Measurements from ENCODE around the gene CALD1.

Gene CALD1

GRCh38 chr7:134899729-134900128, 120.3 kb downstream of the CALD1 start:
- no peak for DNase-seq (ENCODE audit: low read depth)
- H3K4me3 ChIP-seq (ENCODE audit: low read depth, low read length): no peak overlapping the region
- TF ChIP-seq, protein P1, sequence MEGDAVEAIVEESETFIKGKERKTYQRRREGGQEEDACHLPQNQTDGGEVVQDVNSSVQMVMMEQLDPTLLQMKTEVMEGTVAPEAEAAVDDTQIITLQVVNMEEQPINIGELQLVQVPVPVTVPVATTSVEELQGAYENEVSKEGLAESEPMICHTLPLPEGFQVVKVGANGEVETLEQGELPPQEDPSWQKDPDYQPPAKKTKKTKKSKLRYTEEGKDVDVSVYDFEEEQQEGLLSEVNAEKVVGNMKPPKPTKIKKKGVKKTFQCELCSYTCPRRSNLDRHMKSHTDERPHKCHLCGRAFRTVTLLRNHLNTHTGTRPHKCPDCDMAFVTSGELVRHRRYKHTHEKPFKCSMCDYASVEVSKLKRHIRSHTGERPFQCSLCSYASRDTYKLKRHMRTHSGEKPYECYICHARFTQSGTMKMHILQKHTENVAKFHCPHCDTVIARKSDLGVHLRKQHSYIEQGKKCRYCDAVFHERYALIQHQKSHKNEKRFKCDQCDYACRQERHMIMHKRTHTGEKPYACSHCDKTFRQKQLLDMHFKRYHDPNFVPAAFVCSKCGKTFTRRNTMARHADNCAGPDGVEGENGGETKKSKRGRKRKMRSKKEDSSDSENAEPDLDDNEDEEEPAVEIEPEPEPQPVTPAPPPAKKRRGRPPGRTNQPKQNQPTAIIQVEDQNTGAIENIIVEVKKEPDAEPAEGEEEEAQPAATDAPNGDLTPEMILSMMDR (IDR thresholded peaks at IDR 0.05; ENCODE audit: low read depth, low read length, missing control alignments): no peak
- in situ Hi-C loops (cut with HindIII; ENCODE audit: low sequenced_read_pairs): no loop called here

DNA sequence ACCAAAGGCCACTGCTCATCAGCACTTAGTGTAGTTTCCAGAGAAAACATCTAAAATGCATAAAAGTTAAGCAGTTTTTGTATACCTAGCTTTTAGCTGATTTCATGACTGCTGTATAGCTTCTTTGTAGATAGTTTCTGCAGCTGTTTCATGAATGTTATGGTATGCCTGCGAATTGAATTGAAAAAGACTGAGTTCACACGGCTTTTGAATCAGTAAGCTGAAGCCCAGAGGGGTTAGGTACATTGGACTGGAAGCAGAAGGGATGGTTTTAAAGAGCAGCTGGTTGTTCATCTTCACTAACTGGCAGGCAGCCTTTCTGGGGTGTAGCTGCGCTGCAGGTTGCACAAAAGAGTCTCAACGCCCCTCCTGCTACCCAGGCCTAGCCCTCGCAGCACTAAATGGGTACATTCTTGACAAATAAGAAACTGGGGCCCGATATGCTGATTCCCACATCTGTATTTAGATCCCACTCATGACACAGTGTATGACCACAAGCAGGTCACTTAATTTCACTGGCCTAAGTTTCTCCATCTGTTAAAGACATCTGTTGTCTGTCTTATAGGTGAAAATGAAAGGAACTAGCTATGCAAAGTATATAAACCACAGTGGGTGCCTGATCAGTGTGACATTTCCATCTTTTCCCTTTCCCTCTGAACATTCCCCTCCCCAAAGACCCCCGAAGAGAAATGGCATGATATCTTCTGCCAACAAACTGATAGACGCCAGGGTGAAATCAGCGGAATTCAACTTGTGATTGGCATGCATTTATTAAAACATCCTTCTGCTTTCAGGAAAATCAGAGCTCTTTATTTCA, 120.9 kb downstream of the CALD1 start:
- TF ChIP-seq, protein P1 (IDR thresholded peaks at IDR 0.05; ENCODE audit: low read depth, low read length, missing control alignments): no peak
- no peak for DNase-seq (ENCODE audit: low read depth)
- no peak overlapping the region for H3K4me3 ChIP-seq (ENCODE audit: low read depth, low read length)
- in situ Hi-C loops (cut with HindIII; ENCODE audit: low sequenced_read_pairs): no loop called here

DNA sequence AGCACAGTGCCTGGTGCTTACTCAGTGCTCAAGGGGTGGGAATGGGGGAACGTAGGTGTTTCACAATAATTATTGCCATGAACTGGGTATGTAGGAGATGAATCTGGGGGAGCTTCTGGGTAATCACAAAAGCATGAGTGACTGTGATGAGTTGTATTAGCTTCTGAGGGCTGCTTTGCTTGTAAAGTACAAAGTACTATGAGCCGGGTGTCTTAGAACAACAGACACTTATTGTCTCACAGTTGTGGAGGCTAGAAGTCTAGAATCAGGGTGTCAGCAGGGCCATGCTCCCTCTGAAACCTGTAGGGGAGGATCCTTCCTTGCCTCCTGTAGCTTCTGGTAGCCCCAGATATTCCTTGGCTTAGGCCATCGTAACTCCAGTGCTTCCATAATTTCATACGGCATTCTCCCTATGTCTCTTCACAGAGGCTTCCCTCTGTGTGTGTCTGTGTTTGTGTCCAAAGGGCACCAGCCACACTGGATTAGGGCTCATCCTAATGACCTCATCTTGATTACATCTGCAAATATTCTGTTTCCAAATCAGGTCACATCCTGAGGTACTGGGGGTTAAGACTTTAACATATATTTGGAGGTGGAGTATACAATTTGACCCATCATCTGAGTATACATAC, 122.1 kb downstream of the CALD1 start:
- no peak overlapping the region for H3K4me3 ChIP-seq (ENCODE audit: low read depth, low read length)
- no peak for DNase-seq (ENCODE audit: low read depth)
- in situ Hi-C loops (cut with HindIII; ENCODE audit: low sequenced_read_pairs): no loop called here
- TF ChIP-seq, protein P1 (IDR thresholded peaks at IDR 0.05; ENCODE audit: low read depth, low read length, missing control alignments): no peak

GRCh38 chr7:134902058-134902457, 122.6 kb downstream of the CALD1 start:
- no peak for DNase-seq (ENCODE audit: low read depth)
- TF ChIP-seq, protein P1 (IDR thresholded peaks at IDR 0.05; ENCODE audit: low read depth, low read length, missing control alignments): no peak
- in situ Hi-C loops (cut with HindIII; ENCODE audit: low sequenced_read_pairs): no loop called here
- H3K4me3 ChIP-seq (ENCODE audit: low read depth, low read length): no peak overlapping the region

DNA sequence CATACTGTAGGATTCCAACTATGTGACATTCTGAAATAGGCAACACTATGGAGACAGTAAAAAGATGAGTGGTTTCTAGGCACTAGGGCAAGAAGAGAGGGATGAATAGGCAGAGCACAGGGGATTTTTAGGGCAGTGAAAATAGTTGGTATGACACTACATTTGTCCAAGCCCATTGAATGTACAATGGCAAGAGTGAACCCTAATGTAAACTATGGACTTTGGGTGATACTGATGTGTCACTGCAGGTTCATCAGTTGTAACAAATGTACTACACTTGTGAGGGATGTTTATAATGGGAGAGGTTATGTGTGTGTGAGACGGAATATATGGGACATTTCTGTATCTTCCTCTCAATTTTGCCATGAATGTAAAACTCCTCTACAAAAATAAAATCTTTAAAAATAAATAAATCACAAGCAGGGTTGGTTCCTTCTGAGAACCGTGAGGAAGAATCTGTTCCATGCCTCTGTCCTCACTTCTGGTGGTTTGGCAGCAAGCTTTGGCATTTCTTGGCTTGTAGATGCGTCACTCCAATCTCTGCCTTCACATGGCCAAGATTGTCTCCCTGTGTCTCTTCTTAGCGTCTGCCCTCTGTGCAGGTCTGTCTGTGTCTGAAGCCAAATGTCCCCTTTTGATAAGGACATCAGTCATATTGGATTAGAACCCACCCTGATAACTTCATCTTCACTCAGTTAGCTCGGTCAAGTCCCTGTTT, 123.8 kb downstream of the CALD1 start:
- no peak overlapping the region for H3K4me3 ChIP-seq (ENCODE audit: low read depth, low read length)
- TF ChIP-seq, protein P1 (IDR thresholded peaks at IDR 0.05; ENCODE audit: low read depth, low read length, missing control alignments): no peak
- in situ Hi-C loops (cut with HindIII; ENCODE audit: low sequenced_read_pairs): no loop called here
- no peak for DNase-seq (ENCODE audit: low read depth)

DNA sequence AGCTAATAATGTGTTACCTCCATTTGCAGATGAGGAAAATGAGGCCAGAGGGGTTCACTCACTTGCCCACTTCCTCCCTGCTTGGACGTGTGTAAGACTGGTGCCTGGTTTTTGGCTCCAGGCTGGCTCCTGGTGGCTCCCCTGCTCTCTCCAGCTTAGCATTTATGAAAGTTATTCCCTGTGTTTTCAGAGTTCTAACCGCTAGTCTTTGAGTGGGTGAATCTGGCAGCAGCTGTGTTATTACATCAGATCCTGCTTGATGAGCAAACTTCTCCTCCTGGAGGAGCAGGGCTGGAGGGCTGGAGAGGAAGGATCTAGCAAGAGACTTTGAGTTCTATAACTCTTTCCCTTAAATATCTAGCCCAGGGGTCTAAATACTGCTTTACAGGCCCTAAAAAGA, 125.9 kb downstream of the CALD1 start:
- TF ChIP-seq, protein P1 (IDR thresholded peaks at IDR 0.05; ENCODE audit: low read depth, low read length, missing control alignments): peak; percentile 41
- H3K4me3 ChIP-seq (ENCODE audit: low read depth, low read length): no peak overlapping the region
- DNase-seq (ENCODE audit: low read depth): peak; percentile 80
- in situ Hi-C loops (cut with HindIII; ENCODE audit: low sequenced_read_pairs): no loop called here

All from astrocyte of the cerebellum (primary cell).